Measurements from ENCODE around the gene FIS1.

The FIS1 gene

GRCh38 chr7:101278461-101279292 is 33.8 kb upstream of the FIS1 start:
- TF ChIP-seq GLIS3 (CRISPR knock-in tag; IDR thresholded peaks at IDR 0.05) (no peak), ESRRG (CRISPR knock-in tag; IDR thresholded peaks at IDR 0.05) (no peak), ZFP30 (CRISPR knock-in tag; IDR thresholded peaks at IDR 0.05) (no peak), CSDC2 (CRISPR knock-in tag; IDR thresholded peaks at IDR 0.05) (no peak), TSHZ2 (CRISPR knock-in tag; IDR thresholded peaks at IDR 0.05) (no peak), RARB (CRISPR knock-in tag; IDR thresholded peaks at IDR 0.05) (no peak), TCF4 (CRISPR knock-in tag; IDR thresholded peaks at IDR 0.05; ENCODE audit: borderline replicate concordance) (no peak), POU6F1 (CRISPR knock-in tag; IDR thresholded peaks at IDR 0.05; ENCODE audit: borderline replicate concordance, low read depth) (no peak), CSRNP3 (CRISPR knock-in tag; IDR thresholded peaks at IDR 0.05) (no peak), PATZ1 (CRISPR knock-in tag; IDR thresholded peaks at IDR 0.05; ENCODE audit: borderline replicate concordance) (no peak), ARNTL (CRISPR knock-in tag; IDR thresholded peaks at IDR 0.05; ENCODE audit: borderline replicate concordance, low read depth) (no peak), OSR1 (CRISPR knock-in tag; IDR thresholded peaks at IDR 0.05) (no peak)
- ATAC-seq, result no peak

- ATAC-seq, result no peak
Measured at GRCh38 chr7:101277155-101277554, 32.3 kb upstream of the FIS1 start.

GRCh38 chr7:101273206-101273605 is 28.3 kb upstream of the FIS1 start:
- ATAC-seq, result no peak
- TF ChIP-seq OSR1 (CRISPR knock-in tag; IDR thresholded peaks at IDR 0.05) (no peak), TCF4 (CRISPR knock-in tag; IDR thresholded peaks at IDR 0.05; ENCODE audit: borderline replicate concordance) (no peak), ZC3H10 (CRISPR knock-in tag; IDR thresholded peaks at IDR 0.05) (no peak), ARNTL (CRISPR knock-in tag; IDR thresholded peaks at IDR 0.05; ENCODE audit: borderline replicate concordance, low read depth) (no peak), CSRNP3 (CRISPR knock-in tag; IDR thresholded peaks at IDR 0.05) (no peak), BACH2 (CRISPR knock-in tag; IDR thresholded peaks at IDR 0.05; ENCODE audit: borderline replicate concordance) (no peak), TOX (CRISPR knock-in tag; IDR thresholded peaks at IDR 0.05; ENCODE audit: borderline replicate concordance) (no peak), PATZ1 (CRISPR knock-in tag; IDR thresholded peaks at IDR 0.05; ENCODE audit: borderline replicate concordance) (no peak)

More at GRCh38 chr7:101277155-101277554, 32.3 kb upstream of the FIS1 start:
- no peak for TF ChIP-seq TOX (CRISPR knock-in tag; IDR thresholded peaks at IDR 0.05; ENCODE audit: borderline replicate concordance)
